ENCODE data around the gene CACUL1.
"Not testable (repeated sequence)": the region's sequence is repeated elsewhere in the genome, so short reads cannot be mapped to it uniquely, and the experiment has no call there.

CACUL1 gene

DNA sequence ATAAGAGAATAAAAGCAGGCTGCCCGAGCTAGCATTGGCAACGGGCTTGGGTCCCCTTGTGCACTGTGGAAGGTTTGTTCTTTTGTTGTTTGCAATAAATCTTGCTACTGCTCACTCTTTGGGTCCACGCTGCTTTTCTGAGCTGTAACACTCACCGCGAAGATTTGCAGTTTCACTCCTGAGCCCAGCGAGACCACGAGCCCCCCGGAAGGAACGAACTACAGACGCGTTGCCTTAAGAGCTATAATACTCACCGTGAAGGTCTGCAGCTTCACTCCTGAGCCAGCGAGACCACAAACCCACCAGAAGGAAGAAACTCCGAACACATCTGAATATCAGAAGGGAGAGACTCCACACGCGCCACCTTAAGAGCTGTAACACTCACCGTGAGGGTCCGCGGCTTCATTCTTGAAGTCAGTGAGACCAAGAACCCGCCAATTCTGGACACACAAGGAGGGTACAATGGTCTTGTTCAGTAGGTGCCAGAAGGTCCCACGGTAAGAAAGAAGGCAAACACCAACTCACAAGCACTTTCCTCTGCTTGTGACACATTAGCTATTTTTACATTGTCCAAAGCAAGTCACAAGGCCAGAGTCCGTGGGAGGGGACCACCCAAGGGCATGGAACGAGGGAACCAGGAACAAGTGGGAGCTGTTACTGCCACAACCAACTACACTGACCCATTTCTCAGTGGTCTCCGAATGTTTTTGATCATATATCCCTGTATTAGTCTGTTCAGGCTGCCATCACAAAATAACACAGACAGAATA is 29.2 kb upstream of the CACUL1 start:
- no peak overlapping the region for H3K4me3 ChIP-seq (ENCODE audit: low read length)
- no peaks in the 10 kb centered on the region for H3K9me3 ChIP-seq (ENCODE audit: insufficient read depth, low read depth, low read length)
- no peaks in the 10 kb centered on the region for H3K27me3 ChIP-seq (ENCODE audit: insufficient read depth, low read length)
- 95% methylated on average over 24 of the region's 24 CpGs for WGBS
- H3K36me3 ChIP-seq (ENCODE audit: insufficient read depth, low read length): no peaks in the 10 kb centered on the region
- no peak overlapping the region for H3K27ac ChIP-seq (ENCODE audit: low read depth, low read length)
- no peak overlapping the region for H3K9ac ChIP-seq (ENCODE audit: low read depth, low read length)
- H3K4me1 ChIP-seq (ENCODE audit: insufficient read depth, low read length): no peaks in the 10 kb centered on the region

DNA sequence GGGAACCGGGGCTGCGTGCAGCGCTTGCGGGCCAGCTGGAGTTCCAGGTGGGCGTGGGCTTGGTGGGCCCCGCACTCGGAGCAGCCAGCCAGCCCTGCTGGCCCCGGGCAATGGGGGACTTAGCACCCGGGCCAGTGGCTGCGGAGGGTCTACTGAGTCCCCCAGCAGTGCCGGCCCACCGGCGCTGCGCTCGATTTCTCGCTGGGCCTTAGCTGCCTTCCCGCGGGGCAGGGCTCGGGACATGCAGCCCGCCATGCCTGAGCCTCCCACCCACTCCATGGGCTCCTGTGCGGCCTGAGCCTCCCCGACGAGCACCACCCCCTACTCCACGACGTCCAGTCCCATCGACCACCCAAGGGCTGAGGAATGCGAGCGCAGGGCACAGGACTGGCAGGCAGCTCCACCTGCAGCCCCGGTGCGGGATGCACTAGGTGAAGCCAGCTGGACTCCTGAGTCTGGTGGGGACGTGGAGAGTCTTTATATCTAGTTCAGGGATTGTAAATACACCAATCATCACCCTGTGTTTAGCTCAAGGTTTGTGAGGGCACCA is 28.2 kb upstream of the CACUL1 start:
- H3K27ac ChIP-seq (ENCODE audit: low read depth, low read length); H3K9ac ChIP-seq (ENCODE audit: low read depth, low read length); H3K4me1 ChIP-seq (ENCODE audit: insufficient read depth, low read length); H3K27me3 ChIP-seq (ENCODE audit: insufficient read depth, low read length); H3K4me3 ChIP-seq (ENCODE audit: low read length); H3K9me3 ChIP-seq (ENCODE audit: insufficient read depth, low read depth, low read length); H3K36me3 ChIP-seq (ENCODE audit: insufficient read depth, low read length): not testable (repeated sequence)
- 97% methylated on average over 31 of the region's 31 CpGs for WGBS

DNA sequence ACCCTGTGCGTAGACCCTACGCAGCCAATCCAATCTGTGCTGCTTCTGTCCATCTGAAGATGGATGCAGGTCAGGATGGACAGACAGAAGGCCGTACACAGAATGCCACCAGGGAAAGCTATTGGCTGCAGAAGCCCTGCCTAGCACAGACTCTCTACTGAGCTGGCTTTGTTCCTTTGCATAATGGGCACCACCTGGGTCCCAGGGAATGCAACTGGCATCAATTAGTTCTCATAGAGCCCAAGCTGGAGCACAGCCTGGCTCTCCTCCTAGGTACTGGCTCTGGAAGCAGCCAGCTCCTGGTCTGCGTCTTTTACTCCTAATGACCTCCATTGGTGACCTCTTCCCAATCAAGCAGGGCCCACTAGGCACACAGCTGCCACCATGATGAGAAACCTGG is 26.8 kb upstream of the CACUL1 start:
- Histone ChIP-seq H3K4me1 (ENCODE audit: insufficient read depth, low read length) (no peaks in the 10 kb centered on the region), H3K9ac (ENCODE audit: low read depth, low read length) (no peak overlapping the region), H3K27me3 (ENCODE audit: insufficient read depth, low read length) (no peaks in the 10 kb centered on the region), H3K27ac (ENCODE audit: low read depth, low read length) (no peak overlapping the region), H3K9me3 (ENCODE audit: insufficient read depth, low read depth, low read length) (no peaks in the 10 kb centered on the region), H3K36me3 (ENCODE audit: insufficient read depth, low read length) (no peaks in the 10 kb centered on the region), H3K4me3 (ENCODE audit: low read length) (no peak overlapping the region)
- WGBS: 92% methylated on average over 4 of the region's 4 CpGs

DNA sequence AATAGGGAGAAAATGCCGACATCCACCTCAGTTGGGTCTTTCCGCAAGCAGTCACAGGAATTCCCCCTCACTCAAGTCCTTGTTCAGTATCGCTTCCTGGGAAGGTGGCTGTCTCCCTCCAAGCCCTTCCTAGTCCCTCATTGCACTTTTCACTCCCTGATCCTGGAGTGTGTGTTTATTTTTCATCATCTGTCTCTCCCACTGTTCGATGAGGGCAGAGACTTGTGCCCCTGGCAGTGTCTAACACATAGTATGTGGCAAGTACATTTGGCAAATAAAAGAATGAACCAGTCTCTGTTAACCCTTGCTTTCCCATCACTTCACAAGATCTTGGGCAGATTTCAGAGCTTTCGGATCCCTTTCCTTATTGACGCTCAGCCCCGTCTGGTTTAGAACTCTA is 24.0 kb upstream of the CACUL1 start:
- WGBS: 88% methylated on average over 7 of the region's 7 CpGs
- no peak overlapping the region for H3K9ac ChIP-seq (ENCODE audit: low read depth, low read length)
- no peak overlapping the region for H3K27ac ChIP-seq (ENCODE audit: low read depth, low read length)
- no peaks in the 10 kb centered on the region for H3K36me3 ChIP-seq (ENCODE audit: insufficient read depth, low read length)
- no peak overlapping the region for H3K4me3 ChIP-seq (ENCODE audit: low read length)
- no peaks in the 10 kb centered on the region for H3K27me3 ChIP-seq (ENCODE audit: insufficient read depth, low read length)
- H3K9me3 ChIP-seq (ENCODE audit: insufficient read depth, low read depth, low read length): no peaks in the 10 kb centered on the region
- H3K4me1 ChIP-seq (ENCODE audit: insufficient read depth, low read length): no peaks in the 10 kb centered on the region

DNA sequence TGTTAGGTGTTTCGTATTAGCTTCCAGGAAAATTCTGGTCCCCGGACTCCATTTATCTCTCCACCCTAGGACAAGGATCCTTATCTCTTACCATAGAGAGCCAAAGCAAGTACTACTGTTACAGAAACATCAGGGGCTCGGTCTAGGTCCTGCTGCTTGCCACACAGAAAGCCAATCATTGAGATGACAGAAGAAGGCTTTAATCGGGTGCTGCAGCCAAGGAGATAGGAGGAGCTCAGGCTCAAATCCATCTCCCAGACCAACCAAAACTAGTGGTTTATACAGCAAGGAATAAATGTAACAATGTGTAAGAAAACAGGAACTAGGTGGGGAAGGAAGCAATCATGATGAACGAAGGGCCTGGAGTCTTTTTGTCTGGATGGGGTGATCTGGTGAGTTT is 22.2 kb upstream of the CACUL1 start:
- no peaks in the 10 kb centered on the region for H3K9me3 ChIP-seq (ENCODE audit: insufficient read depth, low read depth, low read length)
- H3K4me1 ChIP-seq (ENCODE audit: insufficient read depth, low read length): no peaks in the 10 kb centered on the region
- H3K36me3 ChIP-seq (ENCODE audit: insufficient read depth, low read length): no peaks in the 10 kb centered on the region
- no peak overlapping the region for H3K27ac ChIP-seq (ENCODE audit: low read depth, low read length)
- WGBS: 72% methylated on average over 4 of the region's 5 CpGs
- no peak overlapping the region for H3K4me3 ChIP-seq (ENCODE audit: low read length)
- no peak overlapping the region for H3K9ac ChIP-seq (ENCODE audit: low read depth, low read length)
- no peaks in the 10 kb centered on the region for H3K27me3 ChIP-seq (ENCODE audit: insufficient read depth, low read length)

DNA sequence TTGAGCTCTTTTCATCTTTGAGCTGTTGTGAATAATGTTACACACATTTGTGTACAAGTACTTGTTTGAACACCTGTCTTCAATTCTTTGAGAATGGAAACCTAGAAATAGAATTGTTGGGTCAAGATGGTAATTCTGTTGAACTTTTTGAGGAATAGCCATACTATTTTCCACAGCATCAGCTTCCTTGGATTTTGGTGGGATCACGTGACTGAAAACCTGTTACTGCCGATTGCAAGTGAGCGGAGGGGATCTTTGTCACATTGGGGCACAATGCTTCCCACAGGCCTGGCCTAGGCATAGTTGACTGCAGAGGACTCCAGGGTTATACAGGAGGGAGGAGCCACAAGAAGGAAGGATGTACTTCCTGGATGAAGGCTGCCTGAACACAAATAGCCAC is 21.3 kb upstream of the CACUL1 start:
- H3K27me3 ChIP-seq (ENCODE audit: insufficient read depth, low read length): no peaks in the 10 kb centered on the region
- H3K4me1 ChIP-seq (ENCODE audit: insufficient read depth, low read length): no peaks in the 10 kb centered on the region
- H3K9ac ChIP-seq (ENCODE audit: low read depth, low read length): no peak overlapping the region
- no peaks in the 10 kb centered on the region for H3K9me3 ChIP-seq (ENCODE audit: insufficient read depth, low read depth, low read length)
- no peak overlapping the region for H3K27ac ChIP-seq (ENCODE audit: low read depth, low read length)
- H3K36me3 ChIP-seq (ENCODE audit: insufficient read depth, low read length): no peaks in the 10 kb centered on the region
- WGBS: 96% methylated on average over 3 of the region's 3 CpGs
- no peak overlapping the region for H3K4me3 ChIP-seq (ENCODE audit: low read length)

DNA sequence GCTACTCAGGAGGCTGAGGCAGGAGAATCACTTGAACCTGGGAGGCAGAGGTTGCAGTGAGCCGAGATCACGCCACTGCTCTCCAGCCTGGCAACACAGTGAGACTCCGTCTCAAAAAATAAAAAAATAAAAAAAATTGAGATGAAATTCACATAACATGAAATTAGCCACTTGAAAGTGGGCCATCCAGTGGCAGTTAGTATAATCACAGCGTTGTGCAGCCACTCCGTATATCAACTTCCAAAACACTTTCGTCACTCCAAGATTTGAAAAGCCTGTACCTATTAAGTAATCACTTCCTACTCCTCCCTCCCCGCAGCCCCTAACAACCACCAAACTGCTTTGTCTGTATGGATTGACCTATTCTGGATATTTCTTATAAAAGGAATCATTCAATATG is 20.7 kb upstream of the CACUL1 start:
- Histone ChIP-seq H3K27ac (ENCODE audit: low read depth, low read length) (no peak overlapping the region), H3K27me3 (ENCODE audit: insufficient read depth, low read length) (no peaks in the 10 kb centered on the region), H3K4me1 (ENCODE audit: insufficient read depth, low read length) (no peaks in the 10 kb centered on the region), H3K9ac (ENCODE audit: low read depth, low read length) (no peak overlapping the region), H3K9me3 (ENCODE audit: insufficient read depth, low read depth, low read length) (no peaks in the 10 kb centered on the region), H3K4me3 (ENCODE audit: low read length) (no peak overlapping the region), H3K36me3 (ENCODE audit: insufficient read depth, low read length) (no peaks in the 10 kb centered on the region)
- WGBS: 88% methylated on average over 4 of the region's 7 CpGs

DNA sequence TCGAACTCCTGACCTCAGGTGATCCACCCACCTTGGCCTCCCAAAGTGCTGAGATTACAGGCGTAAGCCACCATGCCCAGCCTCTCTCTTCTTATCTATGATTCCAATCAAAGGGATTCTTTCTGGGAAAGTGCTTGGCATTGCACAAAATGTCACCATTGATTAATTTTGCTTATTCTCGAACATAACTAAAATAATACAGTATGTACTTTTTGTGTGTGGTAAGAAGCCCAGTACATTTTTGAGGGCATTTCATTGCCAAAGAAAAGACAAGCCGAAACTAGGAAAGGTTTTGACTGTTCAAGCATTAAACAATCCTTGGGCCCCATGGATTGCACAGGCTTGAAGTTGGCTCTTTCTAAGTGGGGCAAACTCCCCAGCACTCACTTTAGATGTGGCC is 18.3 kb upstream of the CACUL1 start:
- H3K27ac ChIP-seq (ENCODE audit: low read depth, low read length): no peak overlapping the region
- H3K4me3 ChIP-seq (ENCODE audit: low read length): no peak overlapping the region
- H3K9me3 ChIP-seq (ENCODE audit: insufficient read depth, low read depth, low read length): no peaks in the 10 kb centered on the region
- H3K27me3 ChIP-seq (ENCODE audit: insufficient read depth, low read length): no peaks in the 10 kb centered on the region
- no peak overlapping the region for H3K9ac ChIP-seq (ENCODE audit: low read depth, low read length)
- WGBS: 81% methylated on average over 3 of the region's 4 CpGs
- no peaks in the 10 kb centered on the region for H3K36me3 ChIP-seq (ENCODE audit: insufficient read depth, low read length)
- no peaks in the 10 kb centered on the region for H3K4me1 ChIP-seq (ENCODE audit: insufficient read depth, low read length)

DNA sequence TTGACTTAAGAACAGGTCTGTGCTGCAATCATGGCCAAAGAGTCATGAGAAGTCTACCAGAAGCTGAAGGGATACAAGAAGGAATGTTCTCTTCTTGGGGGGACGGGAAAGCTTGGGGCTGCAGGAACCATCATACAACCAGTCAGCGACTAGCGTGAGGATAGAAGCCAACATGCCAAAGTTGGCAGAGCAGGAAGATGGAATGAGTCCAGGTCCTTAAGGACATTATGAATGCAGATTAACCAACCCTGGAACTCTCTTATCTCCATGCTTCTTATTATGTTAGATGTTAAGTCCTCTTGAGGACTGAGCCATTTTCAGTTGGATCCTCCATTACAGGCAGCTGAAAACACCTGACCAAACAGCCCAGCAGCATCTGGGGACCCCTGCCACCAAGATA is 17.2 kb upstream of the CACUL1 start:
- H3K4me1 ChIP-seq (ENCODE audit: insufficient read depth, low read length): no peaks in the 10 kb centered on the region
- no peaks in the 10 kb centered on the region for H3K27me3 ChIP-seq (ENCODE audit: insufficient read depth, low read length)
- no peak overlapping the region for H3K4me3 ChIP-seq (ENCODE audit: low read length)
- WGBS: 91% methylated on average over 3 of the region's 3 CpGs
- no peaks in the 10 kb centered on the region for H3K36me3 ChIP-seq (ENCODE audit: insufficient read depth, low read length)
- H3K9me3 ChIP-seq (ENCODE audit: insufficient read depth, low read depth, low read length): no peaks in the 10 kb centered on the region
- H3K27ac ChIP-seq (ENCODE audit: low read depth, low read length): no peak overlapping the region
- H3K9ac ChIP-seq (ENCODE audit: low read depth, low read length): no peak overlapping the region

DNA sequence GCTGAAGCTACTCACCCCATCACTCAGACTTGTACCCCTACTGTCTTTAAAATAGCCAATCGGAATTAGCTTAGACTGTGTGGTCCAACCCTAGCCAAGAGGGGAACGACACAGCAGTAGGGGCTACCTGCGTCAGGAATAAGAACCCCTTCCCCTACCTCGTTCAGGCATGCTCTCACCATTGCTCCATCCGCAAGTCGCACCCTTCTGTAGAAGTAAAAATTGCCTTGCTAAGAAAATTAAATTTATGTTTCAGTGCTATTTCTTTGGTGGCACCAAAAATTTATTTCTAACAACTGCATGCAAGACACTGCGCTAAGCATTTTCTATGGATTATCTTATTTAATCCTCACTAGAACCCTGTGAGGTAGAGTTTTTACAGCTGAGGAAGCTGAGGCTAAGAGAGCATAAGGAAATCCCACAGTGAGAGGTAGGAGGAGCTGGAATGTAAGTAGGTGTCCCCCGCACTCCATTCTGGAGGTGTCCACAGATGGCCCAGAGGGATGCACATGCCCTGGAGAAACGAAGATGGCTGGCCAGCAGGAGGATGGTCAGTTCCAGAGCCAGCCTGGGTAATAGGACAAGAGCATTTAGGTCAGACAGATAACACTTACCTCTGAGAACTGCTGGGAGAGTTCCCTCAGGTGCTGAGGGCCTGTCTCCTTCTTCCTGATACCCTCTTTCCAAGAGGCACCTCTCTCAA is 15.3 kb upstream of the CACUL1 start:
- Histone ChIP-seq H3K27ac (ENCODE audit: low read depth, low read length) (no peak overlapping the region), H3K9ac (ENCODE audit: low read depth, low read length) (no peak overlapping the region), H3K9me3 (ENCODE audit: insufficient read depth, low read depth, low read length) (no peaks in the 10 kb centered on the region), H3K36me3 (ENCODE audit: insufficient read depth, low read length) (no peaks in the 10 kb centered on the region), H3K4me1 (ENCODE audit: insufficient read depth, low read length) (no peaks in the 10 kb centered on the region), H3K27me3 (ENCODE audit: insufficient read depth, low read length) (no peaks in the 10 kb centered on the region), H3K4me3 (ENCODE audit: low read length) (no peak overlapping the region)
- 89% methylated on average over 8 of the region's 9 CpGs for WGBS

DNA sequence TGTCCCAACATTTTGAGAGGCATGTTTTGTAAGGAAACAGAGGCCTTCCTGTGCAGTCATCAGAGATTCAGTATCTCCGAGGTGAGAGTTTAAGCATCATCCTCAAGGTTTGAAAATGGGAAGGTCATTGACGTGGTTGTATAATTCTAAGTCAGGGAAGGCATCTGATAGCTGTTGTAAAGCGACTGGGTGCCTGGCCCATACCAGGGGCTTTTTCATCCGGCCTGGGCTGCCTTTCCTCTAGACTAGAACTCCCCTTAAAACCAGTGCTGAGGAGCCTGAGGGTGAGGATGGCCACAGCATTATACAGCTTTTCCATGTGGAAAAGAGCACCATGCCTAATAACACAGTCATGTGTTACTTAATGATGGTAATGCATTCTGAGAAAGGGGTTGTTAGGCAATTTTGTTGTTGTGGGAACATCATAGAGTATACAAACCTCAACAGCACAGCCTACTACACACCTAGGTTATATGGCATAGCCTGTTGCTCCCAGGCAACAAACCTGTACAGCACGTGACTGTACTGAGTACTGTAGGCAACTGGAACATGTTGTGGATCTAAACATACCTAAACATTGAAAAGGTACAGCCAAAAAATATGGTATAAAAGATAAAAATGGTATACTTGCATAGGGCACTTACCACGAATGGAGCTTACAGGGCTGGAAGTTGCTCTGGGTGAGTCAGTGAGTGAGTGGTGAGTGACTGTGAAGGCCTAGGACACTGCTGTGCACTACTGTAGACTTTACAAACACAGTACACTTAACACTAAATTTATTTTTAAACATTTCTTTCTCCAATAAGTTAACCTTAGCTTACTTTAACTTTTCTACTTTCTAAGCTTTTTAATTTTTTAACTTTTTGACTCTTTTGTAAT is 13.5 kb upstream of the CACUL1 start:
- 94% methylated on average over 6 of the region's 6 CpGs for WGBS
- Histone ChIP-seq H3K9me3 (ENCODE audit: insufficient read depth, low read depth, low read length) (no peaks in the 10 kb centered on the region), H3K36me3 (ENCODE audit: insufficient read depth, low read length) (no peaks in the 10 kb centered on the region), H3K4me1 (ENCODE audit: insufficient read depth, low read length) (no peaks in the 10 kb centered on the region), H3K27ac (ENCODE audit: low read depth, low read length) (no peak overlapping the region), H3K27me3 (ENCODE audit: insufficient read depth, low read length) (no peaks in the 10 kb centered on the region), H3K9ac (ENCODE audit: low read depth, low read length) (no peak overlapping the region), H3K4me3 (ENCODE audit: low read length) (no peak overlapping the region)
